K562 (cell line): Measurements from ENCODE around the gene MED13L. TPM values are rescaled to one million over a fixed set of nuclear protein-coding genes. Genes with fewer than 3 reads are reported as not detected.

Source experiments
- ATAC-seq: fragments of 200-7000 bp; cut with Tn5 transposase; 3 replicates; pipeline ENCODE4 v1.9.1; 2020; ENCODE audit warnings: moderate library complexity
- BruUV-seq: library from RNA; stranded (reverse); fragments of 400-500 nt; replicated peaks from 2 replicates; lab custom pipeline; 2021; lab: Mats Ljungman, UMichigan
- CTCF ChIA-PET: fragments of 300-600 bp; formaldehyde crosslinking; extraction: SDS; loops from one replicate; lab custom pipeline; 2021; ENCODE audit warnings: low intra/inter-chr PET ratio; lab: Yijun Ruan, JAX
- POLR2A ChIA-PET: fragments of 300-600, 350-650 bp; sonication (Branson Sonifier 250); formaldehyde crosslinking; extraction: SDS; loops from one replicate; lab custom pipeline; 2021; ENCODE audit warnings: antibody characterized with exemption, inconsistent platforms; lab: Yijun Ruan, JAX
- DNase-seq, 4 experiments: peaks; one replicate each; pipeline versions ENCODE4 v3.0.0 to v3.0.0-alpha.2; 2011 to 2018; ENCODE audit warnings: low spot score in 3 of 4, mixed read lengths in 3 of 4; ENCODE audit errors: extremely low read depth in 1 of 4
- FAIRE-seq: peaks from 2 replicates; lab custom pipeline; 2011; peaks lifted over from hg19 to GRCh38; lab: Jason Lieb, UNC
- H2AFZ ChIP-seq: 2 replicates; pipeline ENCODE4 v1.6.0; 2011; ENCODE audit warnings: low read depth, low read length, control low read depth, inconsistent platforms
- H3K27ac ChIP-seq: fragments of 200-600 bp; 3 replicates; pipeline ENCODE4 v1.8.0; 2011; ENCODE audit warnings: low read depth, mild to moderate bottlenecking, control low read depth, inconsistent platforms, low read length, moderate library complexity, mixed read lengths; ENCODE audit errors: extremely low read depth
- H3K27me3 ChIP-seq, 2 experiments: fragments of 300-600 bp in 1 of 2; 2 replicates in 1 of 2; 3 replicates in 1 of 2; pipeline versions ENCODE4 v1.6.0 to v1.8.0; 2011; ENCODE audit warnings: inconsistent platforms in 2 of 2, low read length in 2 of 2, mild to moderate bottlenecking in 1 of 2, mixed read lengths in 1 of 2, moderate library complexity in 1 of 2; ENCODE audit not compliant: control insufficient read depth in 2 of 2, insufficient read depth in 2 of 2
- H3K36me3 ChIP-seq: fragments of 300-600 bp; 3 replicates; pipeline ENCODE4 v1.8.0; 2011; ENCODE audit warnings: mild to moderate bottlenecking, low read length, inconsistent platforms; ENCODE audit not compliant: control insufficient read depth, insufficient read depth
- H3K4me1 ChIP-seq, 2 experiments: fragments of 200-600 bp in 1 of 2; replicated peaks in 1 of 2; 2 replicates in 1 of 2; 3 replicates in 1 of 2; pipeline versions ENCODE4 v1.5.1 to v1.8.0; 2011; ENCODE audit warnings: inconsistent platforms in 2 of 2, low read length in 2 of 2, mild to moderate bottlenecking in 1 of 2, mixed read lengths in 1 of 2, moderate library complexity in 1 of 2; ENCODE audit not compliant: control insufficient read depth in 2 of 2, insufficient read depth in 2 of 2
- H3K4me2 ChIP-seq: 2 replicates; pipeline ENCODE4 v1.6.1; 2011; ENCODE audit warnings: low read length, control low read depth, inconsistent platforms, mixed read lengths; ENCODE audit not compliant: insufficient read depth
- H3K4me3 ChIP-seq: fragments of 200-600 bp; sonication (generic), shearing (Covaris generic); 2 replicates; pipeline ENCODE4 v1.5.1; 2016; ENCODE audit warnings: control low read depth, inconsistent platforms
- H3K79me2 ChIP-seq: fragments of 200-600 bp; 3 replicates; pipeline ENCODE4 v1.8.0; 2011; ENCODE audit warnings: low read length, inconsistent platforms; ENCODE audit not compliant: control insufficient read depth, insufficient read depth
- H3K9ac ChIP-seq, 2 experiments: 2 replicates each; pipeline versions ENCODE4 v1.6.0 to v1.6.1; 2011; ENCODE audit warnings: low read depth in 2 of 2, low read length in 2 of 2, control low read depth in 1 of 2, inconsistent platforms in 1 of 2, mild to moderate bottlenecking in 1 of 2, mixed read lengths in 1 of 2; ENCODE audit not compliant: insufficient read depth in 1 of 2
- H3K9me1 ChIP-seq: one replicate; pipeline ENCODE4 v1.6.0; 2011; ENCODE audit warnings: inconsistent platforms, mild to moderate bottlenecking, low read length, moderate library complexity; ENCODE audit not compliant: control insufficient read depth, insufficient read depth
- H3K9me3 ChIP-seq: replicated peaks from 2 replicates; pipeline ENCODE4 v1.5.1; 2011; ENCODE audit warnings: low read depth, low read length, inconsistent platforms; ENCODE audit not compliant: control insufficient read depth, insufficient read depth
- H4K20me1 ChIP-seq: replicated peaks from 2 replicates; pipeline ENCODE4 v1.6.1; 2011; ENCODE audit warnings: low read length, inconsistent platforms, mixed read lengths; ENCODE audit not compliant: control insufficient read depth, insufficient read depth
- ARID4B ChIP-seq: sonication (generic); formaldehyde crosslinking; IDR thresholded peaks from 2 replicates; pipeline ENCODE4 v1.8.0; 2022; ENCODE audit warnings: mild to moderate bottlenecking, missing genetic modification reagents
- CAMTA2 ChIP-seq: fragments of 250-450 bp; sonication (Bioruptor Pico); conservative IDR thresholded peaks from 2 replicates; pipeline ENCODE4 v1.5.1; 2022
- E2F4 ChIP-seq: sonication (generic); formaldehyde crosslinking; IDR thresholded peaks from 2 replicates; pipeline ENCODE4 v1.8.0; 2022; ENCODE audit warnings: mild to moderate bottlenecking, low read depth, missing genetic modification reagents
- ELK3 ChIP-seq: fragments of 450-650 bp; formaldehyde crosslinking; IDR thresholded peaks from 2 replicates; pipeline ENCODE4 v1.4.0; 2020; ENCODE audit warnings: mild to moderate bottlenecking
- HCFC1 ChIP-seq: IDR thresholded peaks from 2 replicates; pipeline ENCODE4 v1.6.1; 2012; ENCODE audit warnings: low read depth, low read length, improper control_type of control experiment
- HEY1 ChIP-seq: fragments of 250-450 bp; sonication (Bioruptor Pico); IDR thresholded peaks from 2 replicates; pipeline ENCODE4 v1.5.0; 2020; ENCODE audit warnings: mild to moderate bottlenecking, moderate library complexity, borderline replicate concordance
- PKNOX1 ChIP-seq: fragments of 450-650 bp; IDR thresholded peaks from 2 replicates; pipeline ENCODE4 v1.6.1; 2016
- THAP7 ChIP-seq: fragments of 250-450 bp; sonication (Bioruptor Pico); IDR thresholded peaks from 2 replicates; pipeline ENCODE4 v1.5.0; 2021
- YY1 ChIP-seq, 3 experiments: IDR thresholded peaks; 2 replicates each; pipeline ENCODE4 v1.6.1; 2011; ENCODE audit warnings: low read length in 2 of 3, mild to moderate bottlenecking in 2 of 3, moderate library complexity in 2 of 3, borderline replicate concordance in 1 of 3, control low read depth in 1 of 3, low read depth in 1 of 3; ENCODE audit not compliant: insufficient read depth in 3 of 3, insufficient replicate concordance in 2 of 3, control insufficient read depth in 1 of 3, insufficient read length in 1 of 3; ENCODE audit errors: extremely low read depth in 1 of 3
- ZNF280A ChIP-seq: fragments of 450-650 bp; IDR thresholded peaks from 2 replicates; pipeline ENCODE4 v1.6.1; 2018; ENCODE audit warnings: mild to moderate bottlenecking, low read depth; ENCODE audit not compliant: partially characterized antibody
- WGBS: fragments of 100-300 bp; shearing (Covaris generic); methylation state at CpG from one replicate; pipeline ENCODE4 v1.1.6; 2016; ENCODE audit warnings: low coverage, mixed read lengths; ENCODE audit not compliant: insufficient coverage; ENCODE audit errors: missing lambda C conversion rate; 5-methylcytosine and 5-hydroxymethylcytosine counted together
- in situ Hi-C: fragments of 300-500 bp; cut with MboI; formaldehyde crosslinking; loops from 4 replicates; pipeline ENCODE4 v1.15.0; 2018; ENCODE audit warnings: inconsistent platforms, mixed read lengths
- intact Hi-C: fragments of 100-400 bp; cut with micrococcal nuclease; formaldehyde crosslinking; loops from 2 replicates; pipeline ENCODE4 v1.14.2; 2022
- polyA plus RNA-seq, 8 experiments: library from polyadenylated mRNA; depleted of rRNA in 4 of 8; stranded (reverse) in 5 of 8; unstranded in 3 of 8; fragments of >200 nt; fragmentation: Nextera tagmentation in 2 of 8; fragmentation: Illumina TruSeq in 1 of 8; extraction: Ambion mirVana in 2 of 8; extraction: Trizol in 1 of 8; gene quantifications; 2 replicates each; pipeline versions ENCODE4 v1.2.1 to v1.2.3, GENCODE V29; 2011 to 2014; ENCODE audit warnings: inconsistent platforms in 1 of 8, missing spikeins in 1 of 8
- total RNA-seq, 7 experiments: library from RNA; depleted of rRNA in 6 of 7; stranded (reverse); fragments of >200 nt in 6 of 7; fragmentation: Illumina TruSeq in 2 of 7; extraction: Trizol in 2 of 7; gene quantifications; 2 replicates each; pipeline versions ENCODE4 v1.2.1 to v1.2.3, GENCODE V29; 2011 to 2021; ENCODE audit warnings: low replicate concordance in 1 of 7

The MED13L gene
- total and polyA plus RNA-seq, 9 of the 15 experiments (the other 6 are each of a cell fraction or from before 2014, with no cell fraction given) = 13.4 to 90.3 (median 36.9) TPM

GRCh38 chr12:115943310-115943629 is 334.2 kb downstream of the MED13L start:
- WGBS = 17% methylated on average over 7 of the region's 7 CpGs
- CTCF ChIA-PET = no interaction called here
- TF ChIP-seq ZNF280A (no peak), HEY1 (CRISPR knock-in tag) (no peak), ELK3 (CRISPR knock-in tag) (no peak), HCFC1 (no peak), PKNOX1 (no peak), YY1 (IDR thresholded peaks at IDR 0.05; ENCODE audit: borderline replicate concordance in 1 of 3, control insufficient read depth in 1 of 3, extremely low read depth in 1 of 3, insufficient read depth in 3 of 3, insufficient read length in 1 of 3, insufficient replicate concordance in 2 of 3, low read depth in 1 of 3, low read length in 2 of 3) (no peak), ARID4B (no peak), THAP7 (no peak), CAMTA2 (CRISPR knock-in tag) (no peak), E2F4 (CRISPR knock-in tag) (no peak)

More at GRCh38 chr12:115943310-115943629, 334.2 kb downstream of the MED13L start:
- no peak for ATAC-seq
- BruUV-seq = no TSS peak
- Histone ChIP-seq H4K20me1 (no peaks in the 10 kb centered on the region), H3K9ac (no peak overlapping the region), H3K4me2 (no peak overlapping the region), H3K27ac (no peak overlapping the region), H3K27me3 (no peaks in the 10 kb centered on the region), H2AFZ (no peak overlapping the region), H3K9me3 (no peaks in the 10 kb centered on the region), H3K36me3 (no peaks in the 10 kb centered on the region), H3K9me1 (no peaks in the 10 kb centered on the region), H3K79me2 (no peaks in the 10 kb centered on the region), H3K4me1 (no peaks in the 10 kb centered on the region; a peak in 1 of 5 replicates), H3K4me3 (no peak overlapping the region)
- in situ Hi-C loops (loop anchor here (25.0 kb wide), 1 partner anchor 1956 kb away; no protein-coding TSS in a partner anchor), intact Hi-C loops (loop anchor here (10.0 kb wide), 1 partner anchor 1278 kb away; no protein-coding TSS in a partner anchor)
- FAIRE-seq = no peak
- no peak for DNase-seq
- POLR2A ChIA-PET = interaction anchor here (0.5 to 0.8 kb wide), 2 partner anchors 1371 to 1494 kb away, joined by 3 read pairs; no protein-coding TSS in a partner anchor
